ENCODE measurements around the gene GLTP. TPM values are rescaled to one million over a fixed set of nuclear protein-coding genes. Genes with fewer than 3 reads are reported as not detected.

The GLTP gene
- total RNA-seq, 1 experiment from 2014 or later: 15.5 TPM

DNA sequence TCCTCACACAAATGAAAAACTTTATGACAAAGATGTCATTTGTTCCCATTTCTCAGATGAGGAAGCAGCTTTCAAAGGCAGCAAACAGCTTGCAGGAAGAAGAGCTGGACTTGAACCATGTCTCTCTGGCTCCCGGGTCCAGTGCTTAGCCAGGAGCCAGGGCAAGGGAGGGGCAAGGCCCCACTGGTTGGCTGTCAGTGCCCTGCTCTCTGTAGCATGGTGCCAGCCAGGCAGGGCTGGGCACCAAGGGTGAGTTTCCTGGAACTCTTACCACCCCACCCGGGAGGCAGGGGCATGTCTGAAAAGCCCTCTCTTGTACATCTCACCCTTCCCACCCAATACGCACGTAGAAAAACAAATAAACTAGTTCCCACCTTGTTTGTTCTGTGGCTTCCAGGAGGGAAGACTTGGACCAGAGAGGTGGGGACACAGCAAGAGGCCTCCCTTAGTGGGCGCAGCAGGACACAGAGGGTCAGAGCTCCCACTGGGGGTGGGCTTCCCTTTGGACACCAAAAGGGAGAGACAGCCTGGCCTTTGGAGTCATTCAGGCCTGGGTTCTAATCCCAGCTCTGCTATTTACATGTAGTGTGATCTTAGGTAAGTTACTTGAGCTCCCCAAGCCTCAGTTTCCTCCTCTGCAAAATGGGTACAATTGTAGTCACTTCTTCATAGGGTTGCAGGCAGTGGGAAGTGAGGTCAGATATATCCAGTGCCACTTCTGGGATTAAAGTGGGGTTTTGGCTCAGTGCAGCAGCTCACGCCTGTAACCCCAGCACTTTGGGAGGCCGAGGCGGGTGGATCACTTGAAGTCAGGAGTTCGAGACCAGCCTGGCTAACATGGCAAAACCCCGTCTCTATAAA, 64.4 kb downstream of the GLTP start:
- no peak overlapping the region for H3K27ac ChIP-seq (ENCODE audit: insufficient read length, low read depth, low read length)
- no peak overlapping the region for H3K9ac ChIP-seq (ENCODE audit: extremely low read depth, insufficient read length, low read length)
- H4K20me1 ChIP-seq (ENCODE audit: control insufficient read depth, insufficient read depth, insufficient read length): no peaks in the 10 kb centered on the region
- no peak overlapping the region for H2BK5ac ChIP-seq (ENCODE audit: insufficient read length, low read length)
- H3K79me1 ChIP-seq (ENCODE audit: insufficient read depth, low read depth, low read length, poor library complexity, severe bottlenecking): no peaks in the 10 kb centered on the region
- H3K4me1 ChIP-seq (ENCODE audit: insufficient read depth, low read length): no peaks in the 10 kb centered on the region
- no peaks in the 10 kb centered on the region for H3K9me3 ChIP-seq (ENCODE audit: control insufficient read depth, low read depth, low read length)
- H4K8ac ChIP-seq (replicated peaks; ENCODE audit: insufficient read length, low read depth, low read length): no peak overlapping the region
- no peak overlapping the region for H4K5ac ChIP-seq (ENCODE audit: insufficient read length, low read depth, low read length)
- no peak overlapping the region for H3K4ac ChIP-seq (ENCODE audit: low read depth, low read length)
- no CpG with 5 or more reads among the region's 10 CpGs for WGBS (ENCODE audit: extremely low coverage, insufficient read length, low lambda C conversion rate)
- no peak overlapping the region for H2AFZ ChIP-seq (ENCODE audit: low read length)
- H2BK12ac ChIP-seq (ENCODE audit: insufficient read length, low read depth, low read length): no peak overlapping the region
- H3K14ac ChIP-seq (ENCODE audit: insufficient read depth, low read length): no peak overlapping the region
- H3K23me2 ChIP-seq (ENCODE audit: insufficient read length, low read depth, low read length, poor library complexity, severe bottlenecking): no peaks in the 10 kb centered on the region
- H3K4me3 Mint-ChIP-seq: no peak overlapping the region
- no peaks in the 10 kb centered on the region for H3K79me2 ChIP-seq (ENCODE audit: insufficient read depth, low read length)
- H4K91ac ChIP-seq (ENCODE audit: insufficient read length, low read depth, low read length): no peak overlapping the region
- H3K27me3 Mint-ChIP-seq (ENCODE audit: low read depth): no peaks in the 10 kb centered on the region
- H3K9me3 Mint-ChIP-seq: no peaks in the 10 kb centered on the region
- H3K4me1 Mint-ChIP-seq: peaks cover 7 to 8% of the 10 kb centered on the region in 2 experiments; a peak in 3 of 4 replicates
- no peaks in the 10 kb centered on the region; a peak in 1 of 7 replicates for H3K36me3 Mint-ChIP-seq (ENCODE audit: insufficient read depth in 1 of 3, low read depth in 3 of 3)
- DNase-seq: no peak
- no peak overlapping the region for H3K56ac ChIP-seq (ENCODE audit: insufficient read length, low read depth, low read length)
- no peak overlapping the region for H3K23ac ChIP-seq (ENCODE audit: insufficient read length, low read depth, low read length)
- H2BK120ac ChIP-seq (ENCODE audit: low read depth, low read length, poor library complexity, severe bottlenecking): no peak overlapping the region
- H2AK5ac ChIP-seq (ENCODE audit: insufficient read length, low read length): no peak overlapping the region
- H3K4me2 ChIP-seq (ENCODE audit: insufficient read depth, insufficient read length, low read length): no peak overlapping the region
- H2BK20ac ChIP-seq (ENCODE audit: low read depth, low read length, poor library complexity, severe bottlenecking): no peak overlapping the region
- H2BK15ac ChIP-seq (ENCODE audit: low read depth, low read length): no peak overlapping the region
- no peak overlapping the region for H3T11ph ChIP-seq (ENCODE audit: low read length)
- TF ChIP-seq, protein P1, sequence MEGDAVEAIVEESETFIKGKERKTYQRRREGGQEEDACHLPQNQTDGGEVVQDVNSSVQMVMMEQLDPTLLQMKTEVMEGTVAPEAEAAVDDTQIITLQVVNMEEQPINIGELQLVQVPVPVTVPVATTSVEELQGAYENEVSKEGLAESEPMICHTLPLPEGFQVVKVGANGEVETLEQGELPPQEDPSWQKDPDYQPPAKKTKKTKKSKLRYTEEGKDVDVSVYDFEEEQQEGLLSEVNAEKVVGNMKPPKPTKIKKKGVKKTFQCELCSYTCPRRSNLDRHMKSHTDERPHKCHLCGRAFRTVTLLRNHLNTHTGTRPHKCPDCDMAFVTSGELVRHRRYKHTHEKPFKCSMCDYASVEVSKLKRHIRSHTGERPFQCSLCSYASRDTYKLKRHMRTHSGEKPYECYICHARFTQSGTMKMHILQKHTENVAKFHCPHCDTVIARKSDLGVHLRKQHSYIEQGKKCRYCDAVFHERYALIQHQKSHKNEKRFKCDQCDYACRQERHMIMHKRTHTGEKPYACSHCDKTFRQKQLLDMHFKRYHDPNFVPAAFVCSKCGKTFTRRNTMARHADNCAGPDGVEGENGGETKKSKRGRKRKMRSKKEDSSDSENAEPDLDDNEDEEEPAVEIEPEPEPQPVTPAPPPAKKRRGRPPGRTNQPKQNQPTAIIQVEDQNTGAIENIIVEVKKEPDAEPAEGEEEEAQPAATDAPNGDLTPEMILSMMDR (conservative IDR thresholded peaks at IDR 0.05): no peak
- no peaks in the 10 kb centered on the region for H3K27me3 ChIP-seq (ENCODE audit: insufficient read depth, low read length)
- H3K27ac Mint-ChIP-seq: no peak overlapping the region
- H3K18ac ChIP-seq (ENCODE audit: insufficient read length, low read depth, low read length): no peak overlapping the region

All from H9 (cell line).